H4 (cell line): Measurements from ENCODE around the gene ACADVL. TPM values are rescaled to one million over a fixed set of nuclear protein-coding genes. Genes with fewer than 3 reads are reported as not detected.

ENCODE experiments used
- total RNA-seq: library from RNA; depleted of rRNA; stranded (reverse); fragments of >200 nt; shearing (Covaris generic); gene quantifications from 2 replicates; pipeline ENCODE4 v1.2.3, GENCODE V29; 2014; rRNA removed

ACADVL gene
- total RNA-seq, 1 experiment from 2014 or later, result 118 TPM

Other genes starting within 250 kb of the ACADVL start
- gene ALOX12, start 223.9 kb upstream of the ACADVL start, total RNA-seq, result not detected in 2 replicates
- 166 and 188 TPM in 2 replicates for gene RNASEK, start 207.3 kb upstream of the ACADVL start, total RNA-seq
- not detected in 2 replicates for gene BCL6B, start 196.9 kb upstream of the ACADVL start, total RNA-seq
- 0.77 TPM in 1 of 2 replicates, not detected in the other for gene SLC16A13, start 183.9 kb upstream of the ACADVL start, total RNA-seq
- gene SLC16A11, start 175.8 kb upstream of the ACADVL start, total RNA-seq, result not detected in 2 replicates
- not detected in 2 replicates for gene CLEC10A, start 139.7 kb upstream of the ACADVL start, total RNA-seq
- gene ASGR2, start 105.1 kb upstream of the ACADVL start, total RNA-seq, result 0.10 TPM in 1 of 2 replicates, not detected in the other
- 1.4 TPM in 1 of 2 replicates, not detected in the other for gene ASGR1, start 40.6 kb upstream of the ACADVL start, total RNA-seq
- gene DLG4, start 102 bp upstream of the ACADVL start, total RNA-seq, result 2.3 and 3.9 TPM in 2 replicates
- gene DVL2, start 14.6 kb downstream of the ACADVL start, total RNA-seq, result 24.8 and 36.1 TPM in 2 replicates
- 37.5 and 45.3 TPM in 2 replicates for gene PHF23, start 19.5 kb downstream of the ACADVL start, total RNA-seq
- 396 and 471 TPM in 2 replicates for gene GABARAP, start 22.5 kb downstream of the ACADVL start, total RNA-seq
- 18.2 and 19.8 TPM in 2 replicates for gene CTDNEP1, start 31.8 kb downstream of the ACADVL start, total RNA-seq
- 25.1 and 30.0 TPM in 2 replicates for gene ELP5, start 32.3 kb downstream of the ACADVL start, total RNA-seq
- not detected in 2 replicates for gene CLDN7, start 42.5 kb downstream of the ACADVL start, total RNA-seq
- gene SLC2A4, start 61.8 kb downstream of the ACADVL start, total RNA-seq, result 0.17 and 0.23 TPM in 2 replicates
- not detected in 2 replicates for gene YBX2, start 74.7 kb downstream of the ACADVL start, total RNA-seq
- 460 and 526 TPM in 2 replicates for gene EIF5A, start 87.7 kb downstream of the ACADVL start, total RNA-seq
- 55.9 and 65.1 TPM in 2 replicates for gene GPS2, start 95.4 kb downstream of the ACADVL start, total RNA-seq
- 3.4 and 3.5 TPM in 2 replicates for gene NEURL4, start 109.4 kb downstream of the ACADVL start, total RNA-seq
- gene ACAP1, start 116.6 kb downstream of the ACADVL start, total RNA-seq, result 0.19 TPM in 1 of 2 replicates, not detected in the other
- 0.78 and 2.4 TPM in 2 replicates for gene KCTD11, start 132.2 kb downstream of the ACADVL start, total RNA-seq
- not detected in 2 replicates for gene TMEM95, start 135.2 kb downstream of the ACADVL start, total RNA-seq
- gene TNK1, start 161.2 kb downstream of the ACADVL start, total RNA-seq, result not detected in 2 replicates
- gene PLSCR3, start 174.6 kb downstream of the ACADVL start, total RNA-seq, result 20.0 and 22.7 TPM in 2 replicates
- gene TMEM256, start 184.2 kb downstream of the ACADVL start, total RNA-seq, result 76.1 and 108 TPM in 2 replicates
- 3.1 and 3.5 TPM in 2 replicates for gene NLGN2, start 187.9 kb downstream of the ACADVL start, total RNA-seq
- gene SPEM1, start 200.4 kb downstream of the ACADVL start, total RNA-seq, result not detected in 2 replicates
- gene SPEM2, start 205.7 kb downstream of the ACADVL start, total RNA-seq, result not detected in 2 replicates
- not detected in 2 replicates for gene SPEM3, start 208.9 kb downstream of the ACADVL start, total RNA-seq
- gene TMEM102, start 215.5 kb downstream of the ACADVL start, total RNA-seq, result 0.81 and 2.0 TPM in 2 replicates
- not detected in 2 replicates for gene FGF11, start 219.6 kb downstream of the ACADVL start, total RNA-seq
- 4.4 and 6.3 TPM in 2 replicates for gene CHRNB1, start 225.1 kb downstream of the ACADVL start, total RNA-seq